Measurements from ENCODE around the gene ZNF277. TPM values are rescaled to one million over a fixed set of nuclear protein-coding genes. Genes with fewer than 3 reads are reported as not detected.
"Not testable (repeated sequence)": the region's sequence is repeated elsewhere in the genome, so short reads cannot be mapped to it uniquely, and the experiment has no call there.

Gene ZNF277
- polyA plus RNA-seq, 4 donors = 26.2 to 42.8 (median 36.9) TPM

GRCh38 chr7:112249967-112250366 is 43.5 kb downstream of the ZNF277 start:
- DNase-seq (ENCODE audit: low read depth in 4 of 4, low spot score in 3 of 4) = not testable (repeated sequence)

DNA sequence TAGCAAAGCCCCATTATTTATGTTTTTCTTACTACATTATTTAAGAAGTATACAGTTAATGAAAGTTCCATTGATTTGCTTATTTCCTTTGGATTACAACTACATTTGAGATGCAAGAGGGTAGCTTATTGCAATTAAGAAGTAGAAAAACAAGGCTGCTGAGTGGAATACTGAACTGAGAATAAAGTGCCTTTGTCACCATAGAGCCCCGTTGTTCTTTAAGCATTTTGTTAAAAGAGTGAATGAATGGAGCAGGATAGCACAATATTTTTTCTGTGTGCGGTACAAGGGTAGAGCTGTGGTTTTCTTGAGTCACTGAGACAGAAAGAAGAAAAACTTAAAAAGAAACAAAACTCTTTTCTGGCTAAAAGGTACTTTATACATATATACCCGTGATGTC is 45.6 kb downstream of the ZNF277 start:
- DNase-seq (ENCODE audit: low read depth in 4 of 4, low spot score in 3 of 4) = no peak

- DNase-seq (ENCODE audit: low read depth in 4 of 4, low spot score in 3 of 4) = no peak
These were observed 46.2 kb downstream of the ZNF277 start for GRCh38 chr7:112252691-112253090.

DNA sequence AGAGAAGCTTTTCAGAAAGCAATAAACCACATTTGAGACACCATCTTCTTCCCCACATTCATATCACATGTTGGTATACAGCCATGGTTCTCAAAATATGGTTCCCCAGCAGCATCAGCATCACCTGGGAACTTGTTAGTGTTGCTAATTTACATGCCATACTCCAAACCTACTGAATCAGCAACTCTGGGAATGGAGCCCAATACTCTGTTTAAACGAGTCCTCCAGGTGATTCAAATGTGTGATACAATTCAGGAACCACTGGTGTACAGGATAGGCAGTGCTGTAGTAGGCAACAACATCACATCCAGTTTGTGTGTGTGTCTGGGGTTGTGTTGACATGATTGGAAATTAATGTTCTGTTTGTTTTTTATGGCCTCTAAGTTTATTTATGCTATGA is 47.7 kb downstream of the ZNF277 start:
- DNase-seq (ENCODE audit: low read depth in 4 of 4, low spot score in 3 of 4) = no peak

GRCh38 chr7:112254709-112255387 is 48.4 kb downstream of the ZNF277 start:
- no peak for DNase-seq (ENCODE audit: low read depth in 4 of 4, low spot score in 3 of 4)

DNA sequence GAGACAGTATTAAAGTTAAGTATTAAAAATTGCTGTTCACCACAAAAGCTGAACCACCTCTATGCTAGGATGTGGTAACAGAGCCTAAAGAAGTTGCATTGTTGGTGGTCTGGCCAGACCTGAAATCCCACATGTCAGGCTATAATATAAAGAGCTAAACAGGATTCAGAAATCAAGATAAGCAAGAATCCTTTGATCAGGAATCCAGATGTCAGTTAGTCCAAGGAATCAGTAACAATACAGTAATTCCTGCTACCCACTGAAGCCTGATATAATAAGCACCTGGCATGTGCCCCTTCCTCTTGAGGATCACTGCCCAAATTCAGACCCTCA is 48.9 kb downstream of the ZNF277 start:
- DNase-seq (ENCODE audit: low read depth in 4 of 4, low spot score in 3 of 4) = no peak

DNA sequence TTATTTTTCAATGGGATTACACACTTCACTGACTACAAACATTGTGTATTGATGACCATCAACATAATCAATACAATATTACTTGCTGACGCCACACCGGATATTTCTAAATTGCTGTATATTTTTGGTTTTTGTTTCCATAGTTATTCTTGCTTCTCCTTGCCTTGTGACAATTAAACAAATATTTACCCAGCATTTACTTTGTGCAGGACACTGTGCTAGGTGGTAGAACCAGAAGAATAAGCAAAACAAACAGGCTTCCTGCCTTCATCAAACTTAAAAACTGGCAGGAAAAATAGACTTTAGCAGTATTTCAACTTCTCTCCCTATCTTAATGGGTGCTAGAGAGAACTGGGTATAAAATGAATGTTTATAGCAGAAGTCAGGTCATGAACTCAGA is 50.6 kb downstream of the ZNF277 start:
- no peak for DNase-seq (ENCODE audit: low read depth in 4 of 4, low spot score in 3 of 4)

GRCh38 chr7:112260911-112261310 is 54.4 kb downstream of the ZNF277 start:
- no peak for DNase-seq (ENCODE audit: low read depth in 4 of 4, low spot score in 3 of 4)

DNA sequence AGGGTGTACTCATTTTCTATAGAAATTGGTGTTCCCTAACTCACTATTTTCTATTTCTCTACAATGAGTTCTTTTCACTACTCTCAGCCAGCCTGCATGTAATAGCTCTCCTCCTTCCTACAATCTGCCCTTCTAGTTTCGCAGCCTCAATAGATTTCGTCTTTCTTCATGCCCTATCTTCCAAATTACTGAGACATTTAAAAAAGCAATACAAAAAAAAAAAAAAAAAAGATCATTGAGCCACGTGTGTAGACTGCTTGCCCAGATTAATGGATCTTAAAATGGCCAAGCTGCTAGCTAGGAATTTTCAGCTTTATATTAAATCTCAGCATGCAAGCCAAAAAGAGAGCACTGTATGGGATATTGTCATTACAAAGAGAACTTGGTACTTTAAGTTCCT is 55.5 kb downstream of the ZNF277 start:
- DNase-seq (ENCODE audit: low read depth in 4 of 4, low spot score in 3 of 4) = no peak

DNA sequence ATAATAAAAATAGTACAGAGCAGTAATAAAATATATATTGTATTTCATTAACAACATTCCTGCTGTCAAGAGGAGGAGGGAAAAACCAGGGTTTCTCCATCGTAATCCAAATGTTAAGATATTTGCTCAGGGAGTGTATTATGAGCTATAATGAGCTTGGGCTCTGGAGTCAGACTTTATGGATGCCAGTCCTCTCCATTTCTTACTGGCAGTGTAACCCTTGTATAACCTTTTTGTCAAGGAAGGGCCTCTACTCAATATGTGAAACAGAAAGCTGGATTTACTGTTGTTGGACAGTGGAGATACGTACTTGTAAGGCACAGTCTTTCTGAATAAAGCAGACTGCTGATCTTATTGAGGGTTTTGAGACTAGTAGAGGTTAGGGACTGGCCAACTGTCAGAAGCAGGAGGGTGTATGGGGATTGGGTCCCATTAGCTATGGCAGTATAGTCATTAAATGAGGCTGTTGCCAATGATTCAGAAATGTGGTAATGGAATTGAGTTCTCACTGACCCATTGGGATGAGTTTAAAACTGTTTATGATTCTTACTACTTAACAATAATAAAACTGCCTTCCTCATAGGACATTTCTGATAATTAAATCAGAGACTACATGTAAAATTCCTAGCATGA is 56.5 kb downstream of the ZNF277 start:
- DNase-seq (ENCODE audit: low read depth in 4 of 4, low spot score in 3 of 4) = no peak

- no peak for DNase-seq (ENCODE audit: low read depth in 4 of 4, low spot score in 3 of 4)
These were observed 57.0 kb downstream of the ZNF277 start for GRCh38 chr7:112263519-112263918.

DNA sequence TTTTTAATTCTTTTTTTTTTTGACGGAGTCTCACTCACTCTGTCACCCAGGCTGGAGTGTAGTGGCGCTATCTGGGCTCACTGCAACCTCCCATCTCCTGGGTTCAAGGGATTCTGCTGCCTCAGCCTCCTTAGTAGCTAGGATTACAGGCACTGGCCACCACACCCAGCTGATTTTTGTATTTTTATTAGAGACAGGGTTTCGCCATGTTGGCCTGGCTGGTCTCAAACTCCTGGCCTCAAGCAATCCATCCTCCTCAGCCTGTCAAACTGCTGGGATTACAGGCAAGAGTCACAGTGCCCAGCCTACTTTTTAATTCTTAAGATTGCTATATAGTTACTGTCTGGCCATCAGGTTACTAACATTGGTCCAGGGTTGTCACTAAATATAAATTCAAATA is 59.6 kb downstream of the ZNF277 start:
- no peak for DNase-seq (ENCODE audit: low read depth in 4 of 4, low spot score in 3 of 4)

DNA sequence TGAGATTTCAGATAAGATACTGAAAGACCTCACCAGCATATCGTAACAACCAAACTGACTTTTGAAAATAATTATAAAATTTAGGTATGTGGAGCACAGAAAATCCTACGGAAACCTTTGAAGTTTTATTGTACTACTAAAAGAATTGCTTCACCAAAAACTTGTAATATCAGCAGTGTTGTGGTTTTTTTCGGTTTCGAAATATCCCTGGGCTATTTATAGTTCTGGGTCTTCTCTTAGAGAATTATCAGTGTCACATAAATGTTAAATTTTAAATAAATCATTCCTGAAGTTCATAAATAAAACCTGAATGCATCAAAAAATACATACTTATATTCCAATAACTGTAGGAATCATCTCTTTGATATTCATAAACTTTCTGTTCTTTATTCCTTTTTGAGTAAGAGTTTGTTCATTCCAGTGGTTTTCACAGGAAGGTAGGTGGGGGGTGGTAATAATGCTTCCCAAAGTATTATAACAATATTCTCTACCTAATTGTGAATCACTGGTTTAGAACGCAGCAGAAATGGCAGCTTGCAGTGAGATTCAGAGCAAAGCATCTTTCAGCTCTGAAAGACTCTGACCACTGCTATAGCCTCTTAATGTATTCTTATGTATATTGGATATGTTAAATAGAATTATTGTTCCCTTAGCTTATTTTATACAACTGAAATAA is 60.2 kb downstream of the ZNF277 start:
- no peak for DNase-seq (ENCODE audit: low read depth in 4 of 4, low spot score in 3 of 4)

DNA sequence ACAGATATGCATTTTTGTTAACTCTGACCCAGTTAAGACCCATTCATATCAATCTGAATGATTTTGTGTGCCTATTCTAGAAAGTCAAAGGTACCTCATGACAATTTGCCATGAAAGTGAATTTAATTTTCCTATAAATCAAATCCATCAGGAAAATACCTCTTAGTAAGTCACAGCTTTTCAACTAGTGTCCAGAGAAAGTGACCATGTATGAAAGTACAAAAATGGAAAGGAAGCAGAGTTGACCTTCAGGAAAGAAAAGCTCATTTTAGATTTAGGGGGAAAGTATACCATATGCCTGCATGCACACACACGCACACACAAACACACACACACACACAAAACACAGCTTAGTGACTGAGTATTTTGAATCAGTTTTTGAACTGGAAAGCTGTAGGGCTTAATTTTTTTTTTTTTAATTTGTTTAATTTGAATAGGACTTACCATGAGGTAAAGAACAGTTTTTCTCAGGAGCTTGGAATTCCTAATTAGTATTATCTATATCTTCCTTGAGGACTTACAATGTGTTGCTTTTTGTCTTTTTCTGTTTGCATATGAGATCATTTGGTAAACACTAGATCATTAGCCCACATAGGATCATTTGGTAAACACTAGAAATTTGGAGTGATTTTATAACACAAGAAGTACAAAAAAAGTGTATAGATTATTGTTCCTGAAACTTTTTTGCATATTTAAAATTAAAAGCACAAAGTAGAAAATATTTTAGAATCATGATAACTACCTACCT is 61.6 kb downstream of the ZNF277 start:
- no peak for DNase-seq (ENCODE audit: low read depth in 4 of 4, low spot score in 3 of 4)

DNA sequence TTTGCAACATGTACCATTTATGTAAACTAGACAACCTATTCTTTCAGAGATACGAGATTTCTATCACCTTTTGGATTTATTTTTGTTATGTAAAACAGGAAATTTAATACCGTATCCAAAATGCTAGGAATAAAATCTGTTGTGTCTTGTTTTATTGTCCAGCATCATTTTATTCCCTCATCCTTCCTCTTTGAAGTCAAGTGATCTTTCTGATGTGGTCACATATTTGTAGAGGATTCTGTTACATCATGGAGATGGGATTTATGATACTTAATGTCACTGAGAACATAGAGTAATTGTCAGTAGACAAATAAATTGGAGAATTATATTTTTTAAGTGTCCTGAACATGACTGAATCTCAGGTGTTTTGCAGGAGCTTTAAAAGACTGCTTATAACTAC is 64.7 kb downstream of the ZNF277 start:
- DNase-seq (ENCODE audit: low read depth in 4 of 4, low spot score in 3 of 4) = no peak

- DNase-seq (ENCODE audit: low read depth in 4 of 4, low spot score in 3 of 4) = no peak
These were observed 66.5 kb downstream of the ZNF277 start for GRCh38 chr7:112272921-112273561.

GRCh38 chr7:112279042-112279441 is 72.5 kb downstream of the ZNF277 start:
- no peak for DNase-seq (ENCODE audit: low read depth in 4 of 4, low spot score in 3 of 4)

DNA sequence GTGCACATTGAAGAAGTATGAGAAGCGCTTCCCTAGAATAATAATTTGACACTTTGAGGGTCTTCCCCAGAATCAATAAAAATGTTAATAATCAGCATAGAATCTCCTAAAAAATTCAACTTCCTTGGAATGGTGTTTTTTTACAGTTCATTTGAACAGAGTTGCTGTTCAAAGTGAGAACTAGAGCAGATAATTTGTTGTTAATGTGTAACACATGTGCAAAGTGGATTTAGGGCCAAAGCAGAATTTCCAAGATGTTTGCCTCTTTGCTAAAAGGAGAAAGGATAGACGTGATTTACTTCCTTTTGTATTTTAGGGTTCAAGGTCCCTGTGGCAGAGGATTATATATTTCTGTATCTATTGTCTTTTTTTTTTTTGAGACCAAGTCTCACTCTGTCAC is 73.8 kb downstream of the ZNF277 start:
- no peak for DNase-seq (ENCODE audit: low read depth in 4 of 4, low spot score in 3 of 4)

- no peak for DNase-seq (ENCODE audit: low read depth in 4 of 4, low spot score in 3 of 4)
These were observed 76.1 kb downstream of the ZNF277 start for GRCh38 chr7:112282476-112283188.

GRCh38 chr7:112283382-112283910 is 77.0 kb downstream of the ZNF277 start:
- DNase-seq (ENCODE audit: low read depth in 4 of 4, low spot score in 3 of 4) = no peak
